Activated CD4-positive, alpha-beta T cell treated with anti-CD3 and anti-CD28 coated beads for 36 hours (primary cell): ENCODE measurements around the gene DUSP10. TPM values are rescaled to one million over a fixed set of nuclear protein-coding genes. Genes with fewer than 3 reads are reported as not detected.

Experiments
- ATAC-seq: fragments of 200-7000 bp; cut with Tn5 transposase; one replicate; pipeline ENCODE4 v1.10.0; 2021; ENCODE audit warnings: mild to moderate bottlenecking, moderate library complexity
- CTCF ChIA-PET: fragments of 350-600 bp; sonication (Branson Sonifier 250); formaldehyde crosslinking; loops from one replicate; lab custom pipeline; 2021; ENCODE audit warnings: antibody characterized with exemption; lab: Charles Lee
- POLR2A ChIA-PET: fragments of 350-600 bp; sonication (Branson Sonifier 250); formaldehyde crosslinking; loops from one replicate; lab custom pipeline; 2021; ENCODE audit warnings: antibody characterized with exemption, inconsistent platforms; lab: Charles Lee
- DNase-seq: peaks from one replicate; pipeline ENCODE4 v3.0.0-alpha.2; 2020
- H3K27ac Mint-ChIP-seq: one replicate; pipeline ENCODE4 v1.8.0; 2021; ENCODE audit warnings: mixed read lengths
- H3K27me3 Mint-ChIP-seq: one replicate; pipeline ENCODE4 v1.8.0; 2021; ENCODE audit warnings: mixed read lengths
- H3K36me3 Mint-ChIP-seq: one replicate; pipeline ENCODE4 v1.8.0; 2021; ENCODE audit warnings: low read depth, mixed read lengths
- H3K4me1 Mint-ChIP-seq: one replicate; pipeline ENCODE4 v1.8.0; 2021; ENCODE audit warnings: mixed read lengths
- H3K4me3 Mint-ChIP-seq: one replicate; pipeline ENCODE4 v1.8.0; 2021; ENCODE audit warnings: mild to moderate bottlenecking, moderate library complexity, mixed read lengths
- H3K9me3 Mint-ChIP-seq: one replicate; pipeline ENCODE4 v1.8.0; 2021; ENCODE audit warnings: low read depth, mixed read lengths
- intact Hi-C, 2 experiments: fragments of 100-400 bp; cut with DNase I in 1 of 2; cut with micrococcal nuclease in 1 of 2; formaldehyde crosslinking; loops; one replicate each; pipeline versions ENCODE4 v1.14.2 to v1.15.1; 2022 to 2024; cut with DNase I, micrococcal nuclease
- total RNA-seq, 2 experiments: library from RNA; stranded (reverse); gene quantifications; one replicate each; pipeline ENCODE4 v1.2.3, GENCODE V29; 2021

DUSP10 gene
- total RNA-seq, 2 experiments from 2014 or later: 7.3 to 9.2 TPM

DNA sequence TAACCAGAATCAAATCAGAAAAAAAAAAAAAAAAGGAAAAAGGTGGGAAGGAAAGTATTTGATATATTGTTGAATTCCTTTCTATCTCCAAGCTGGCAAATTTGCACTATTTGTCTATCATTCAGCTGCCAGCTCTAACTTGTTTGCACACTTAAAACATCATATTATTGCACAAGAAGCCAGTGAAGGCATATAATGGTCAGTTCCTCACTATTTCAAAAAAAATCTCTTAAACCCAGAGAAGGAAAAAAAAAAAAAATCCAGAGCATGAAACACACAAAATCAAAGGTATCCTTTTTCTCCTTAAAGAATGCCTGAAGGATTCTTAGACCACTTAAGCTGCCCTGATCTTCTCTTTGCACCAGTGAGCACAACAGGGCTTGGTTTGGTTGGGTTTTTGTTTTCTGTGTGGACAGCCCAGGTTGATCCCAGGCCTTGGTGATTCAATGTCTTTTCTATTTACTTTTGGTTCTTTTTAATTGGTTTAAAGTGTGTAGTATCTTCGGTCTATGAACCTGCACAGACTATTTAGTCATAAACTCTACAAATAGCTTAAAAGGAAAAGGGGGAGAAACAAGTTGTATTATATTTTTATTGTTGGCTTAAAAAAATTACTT, 40.2 kb downstream of the DUSP10 start:
- POLR2A ChIA-PET: interaction anchor here (1.2 kb wide), 1 partner anchor 41 kb away, joined by 3 read pairs; no protein-coding TSS in a partner anchor
- Mint-ChIP-seq H3K27me3 (no peaks in the 10 kb centered on the region), H3K4me1 (peaks cover 6% of the 10 kb centered on the region), H3K27ac (no peak overlapping the region), H3K36me3 (peaks cover 27% of the 10 kb centered on the region), H3K4me3 (no peak overlapping the region), H3K9me3 (no peaks in the 10 kb centered on the region)
- DNase-seq: no peak
- CTCF ChIA-PET: interaction anchor here (0.7 to 1.2 kb wide), 3 partner anchors 16 to 34 kb away, joined by 3 read pairs; no protein-coding TSS in a partner anchor
- intact Hi-C loops: no loop called here
- ATAC-seq: no peak

DNA sequence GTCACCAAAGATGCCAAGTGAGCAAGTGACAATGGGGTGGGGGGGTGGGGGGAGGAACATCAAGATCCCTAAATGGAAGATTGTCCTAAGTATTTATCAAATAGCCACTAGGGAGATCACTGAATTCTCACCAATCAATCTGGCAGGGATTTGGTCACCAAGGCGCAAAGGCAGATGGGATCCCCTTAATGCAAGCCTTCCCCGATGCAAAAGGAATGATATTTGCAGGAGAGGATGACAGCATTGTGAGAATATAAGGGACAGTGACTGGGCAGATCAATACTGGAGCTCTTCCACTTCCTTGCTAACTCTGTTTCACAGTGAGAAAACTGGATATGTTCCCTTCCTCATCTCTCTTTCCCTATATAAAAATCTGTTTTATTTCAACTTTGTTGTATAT, 40.9 kb downstream of the DUSP10 start:
- Mint-ChIP-seq H3K27ac (no peak overlapping the region), H3K4me1 (peaks cover 6% of the 10 kb centered on the region), H3K36me3 (peaks cover 24% of the 10 kb centered on the region), H3K9me3 (no peaks in the 10 kb centered on the region), H3K27me3 (no peaks in the 10 kb centered on the region), H3K4me3 (no peak overlapping the region)
- ChIA-PET POLR2A (no interaction called here), CTCF (interaction anchor here (0.5 to 1.2 kb wide), 5 partner anchors 15 to 977 kb away, joined by 3 to 4 read pairs (median 3); no protein-coding TSS in a partner anchor)
- intact Hi-C loops: no loop called here
- DNase-seq (no peak), ATAC-seq (no peak)

DNA sequence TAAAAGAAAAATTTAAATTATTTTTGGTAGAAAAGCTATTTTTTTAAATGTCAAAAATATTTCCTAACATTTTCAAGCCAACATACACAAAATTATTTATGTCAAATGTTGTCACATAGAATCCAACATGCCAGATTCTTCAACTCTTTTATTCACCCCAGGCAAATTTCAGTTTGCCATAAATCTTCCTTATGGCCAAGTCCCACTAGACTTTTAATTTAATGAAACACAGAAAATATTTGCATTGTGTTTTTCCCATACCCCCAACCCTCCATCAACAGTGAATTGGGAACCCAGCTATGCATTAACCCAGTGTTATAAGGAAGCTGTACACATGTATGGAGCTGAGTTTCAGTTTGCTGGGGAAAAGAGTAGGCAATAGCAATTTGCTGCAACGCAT, 41.4 kb downstream of the DUSP10 start:
- peaks cover 6% of the 10 kb centered on the region for H3K4me1 Mint-ChIP-seq
- CTCF ChIA-PET: interaction anchor here (0.5 to 0.9 kb wide), 3 partner anchors 15 to 977 kb away, joined by 3 to 4 read pairs (median 4); no protein-coding TSS in a partner anchor
- no peaks in the 10 kb centered on the region for H3K27me3 Mint-ChIP-seq
- H3K36me3 Mint-ChIP-seq: peaks cover 20% of the 10 kb centered on the region
- intact Hi-C loops: no loop called here
- DNase-seq (no peak), ATAC-seq (no peak)
- H3K27ac Mint-ChIP-seq: no peak overlapping the region
- H3K4me3 Mint-ChIP-seq: no peak overlapping the region
- H3K9me3 Mint-ChIP-seq: no peaks in the 10 kb centered on the region
- POLR2A ChIA-PET: no interaction called here

DNA sequence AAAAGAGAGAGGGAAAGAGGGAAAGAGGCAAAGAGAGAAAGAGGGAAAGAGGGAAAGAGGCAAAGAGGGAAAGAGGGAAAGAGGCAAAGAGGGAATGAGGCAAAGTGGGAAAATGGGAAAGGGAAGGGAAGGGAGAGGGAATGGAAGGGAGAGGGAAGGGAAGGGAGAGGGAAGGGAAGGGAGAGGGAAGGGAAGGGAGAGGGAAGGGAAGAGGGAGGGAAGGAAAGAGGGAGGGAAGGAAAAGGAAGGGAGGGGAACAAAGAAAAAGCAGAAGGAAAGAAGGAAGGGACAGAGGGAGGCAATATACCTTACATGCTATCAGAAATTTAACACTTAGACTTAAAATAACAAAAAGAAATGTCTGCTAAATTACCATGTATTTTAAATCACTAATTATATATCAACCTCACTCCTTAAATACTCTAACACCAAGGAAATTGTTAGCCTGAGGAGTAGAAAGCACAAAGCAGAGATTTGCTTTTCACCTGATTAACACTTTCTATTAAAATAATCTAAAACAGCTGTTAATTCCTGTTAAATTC, 41.8 kb downstream of the DUSP10 start:
- peaks cover 16% of the 10 kb centered on the region for H3K36me3 Mint-ChIP-seq
- DNase-seq (no peak), ATAC-seq (no peak)
- no peaks in the 10 kb centered on the region for H3K9me3 Mint-ChIP-seq
- H3K4me3 Mint-ChIP-seq: no peak overlapping the region
- POLR2A ChIA-PET: no interaction called here
- intact Hi-C loops: no loop called here
- CTCF ChIA-PET: interaction anchor here (0.8 kb wide), 1 partner anchor 265 kb away, joined by 4 read pairs; no protein-coding TSS in a partner anchor
- no peaks in the 10 kb centered on the region for H3K27me3 Mint-ChIP-seq
- peaks cover 6% of the 10 kb centered on the region for H3K4me1 Mint-ChIP-seq
- no peak overlapping the region for H3K27ac Mint-ChIP-seq

DNA sequence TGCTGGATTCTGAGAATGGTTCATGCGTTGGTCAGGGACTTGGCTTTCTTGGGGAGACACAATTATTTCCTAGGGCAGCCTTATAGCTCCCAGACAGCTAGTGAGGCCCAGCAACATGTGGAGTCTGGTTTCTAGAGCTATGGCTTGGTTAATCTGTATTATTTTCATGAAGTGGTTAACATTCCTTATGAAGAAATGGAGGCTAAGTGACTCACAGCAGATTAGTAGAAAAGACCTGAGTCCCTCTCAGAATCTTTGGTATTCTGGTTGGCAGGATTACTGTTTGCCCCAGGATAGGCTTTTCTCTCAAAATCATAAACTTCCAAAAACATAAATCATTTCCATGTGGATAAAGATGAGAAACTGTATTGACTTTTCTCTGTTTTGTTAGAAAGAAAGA, 42.3 kb downstream of the DUSP10 start:
- Mint-ChIP-seq H3K27me3 (no peaks in the 10 kb centered on the region), H3K27ac (no peak overlapping the region), H3K4me1 (peaks cover 6% of the 10 kb centered on the region), H3K4me3 (no peak overlapping the region), H3K36me3 (peaks cover 15% of the 10 kb centered on the region), H3K9me3 (no peaks in the 10 kb centered on the region)
- ATAC-seq: no peak
- POLR2A ChIA-PET: interaction anchor here (0.7 kb wide), 1 partner anchor 75 kb away, joined by 3 read pairs; no protein-coding TSS in a partner anchor
- CTCF ChIA-PET: no interaction called here
- intact Hi-C loops: no loop called here
- DNase-seq: no peak

DNA sequence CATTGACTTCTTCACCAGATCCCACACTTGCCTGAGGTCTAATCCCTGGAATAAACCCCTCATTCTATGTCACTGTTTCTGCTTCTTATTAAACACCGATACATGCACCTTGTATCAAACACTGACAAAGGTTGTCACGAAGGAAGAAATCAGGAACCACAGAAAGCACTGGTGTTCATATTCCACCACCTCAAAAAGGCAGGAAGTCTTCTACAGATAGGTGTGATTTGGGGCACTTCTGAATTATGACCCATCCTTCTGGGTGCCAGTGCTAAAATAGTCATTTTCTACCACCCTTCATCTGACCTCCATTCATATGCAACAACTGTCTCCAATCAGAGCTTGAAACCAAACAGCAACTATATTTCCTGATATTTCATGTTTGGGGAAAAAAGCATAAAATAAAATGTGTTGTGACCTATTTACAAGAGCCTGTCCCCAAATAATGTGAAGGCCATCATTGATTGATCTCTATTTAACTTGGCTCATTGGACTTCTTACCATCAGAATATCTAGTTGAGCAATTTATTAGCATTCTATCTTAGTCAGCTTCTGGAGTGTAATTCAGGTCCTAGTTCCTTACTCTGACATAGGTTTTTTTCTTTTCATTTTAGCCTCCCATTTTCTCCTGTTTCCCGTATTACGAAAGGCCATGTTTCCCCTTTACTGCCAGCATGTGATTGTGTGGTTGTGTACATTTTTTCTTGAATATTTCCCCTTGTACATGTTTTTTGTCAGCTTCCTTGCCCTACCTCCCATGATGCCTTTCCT, 43.1 kb downstream of the DUSP10 start:
- peaks cover under 1% of the 10 kb centered on the region for H3K9me3 Mint-ChIP-seq
- ChIA-PET CTCF (no interaction called here), POLR2A (interaction anchor here (0.7 kb wide), 1 partner anchor 74 kb away, joined by 3 read pairs; no protein-coding TSS in a partner anchor)
- H3K27me3 Mint-ChIP-seq: no peaks in the 10 kb centered on the region
- peaks cover 6% of the 10 kb centered on the region for H3K4me1 Mint-ChIP-seq
- intact Hi-C loops: no loop called here
- no peak for ATAC-seq
- no peak overlapping the region for H3K4me3 Mint-ChIP-seq
- H3K36me3 Mint-ChIP-seq: peaks cover 9% of the 10 kb centered on the region
- DNase-seq: no peak
- no peak overlapping the region for H3K27ac Mint-ChIP-seq

DNA sequence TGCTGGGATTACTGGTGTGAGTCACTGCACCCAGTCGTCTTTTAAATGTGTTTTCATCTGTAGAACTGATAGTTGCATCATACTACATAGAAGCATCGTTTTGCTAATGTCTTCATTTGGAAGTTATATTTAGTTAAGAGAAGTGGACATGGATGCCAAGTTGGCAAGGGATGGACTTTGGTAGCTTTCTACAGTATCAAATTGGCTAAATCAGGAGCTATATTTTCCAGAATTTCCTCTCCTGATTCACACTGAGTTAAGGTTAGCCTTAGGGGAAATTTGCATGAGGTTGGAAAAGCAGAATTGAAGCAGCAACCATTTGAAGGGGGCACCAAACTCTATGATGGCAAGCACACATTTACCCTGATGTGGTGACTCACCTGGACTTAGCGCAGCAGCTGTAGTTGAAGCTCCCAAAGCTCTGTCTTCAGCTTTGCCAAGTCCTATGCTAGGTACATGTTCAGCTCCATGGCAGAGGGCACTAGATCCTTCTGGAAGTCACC, 43.9 kb downstream of the DUSP10 start:
- ChIA-PET POLR2A (no interaction called here), CTCF (interaction anchor here (0.8 kb wide), 1 partner anchor 10 kb away, joined by 4 read pairs; no protein-coding TSS in a partner anchor)
- H3K27me3 Mint-ChIP-seq: no peaks in the 10 kb centered on the region
- no peak overlapping the region for H3K4me3 Mint-ChIP-seq
- peaks cover 6% of the 10 kb centered on the region for H3K4me1 Mint-ChIP-seq
- DNase-seq: no peak
- no peak for ATAC-seq
- intact Hi-C loops: no loop called here
- peaks cover 5% of the 10 kb centered on the region for H3K36me3 Mint-ChIP-seq
- peaks cover 2% of the 10 kb centered on the region for H3K9me3 Mint-ChIP-seq
- no peak overlapping the region for H3K27ac Mint-ChIP-seq

DNA sequence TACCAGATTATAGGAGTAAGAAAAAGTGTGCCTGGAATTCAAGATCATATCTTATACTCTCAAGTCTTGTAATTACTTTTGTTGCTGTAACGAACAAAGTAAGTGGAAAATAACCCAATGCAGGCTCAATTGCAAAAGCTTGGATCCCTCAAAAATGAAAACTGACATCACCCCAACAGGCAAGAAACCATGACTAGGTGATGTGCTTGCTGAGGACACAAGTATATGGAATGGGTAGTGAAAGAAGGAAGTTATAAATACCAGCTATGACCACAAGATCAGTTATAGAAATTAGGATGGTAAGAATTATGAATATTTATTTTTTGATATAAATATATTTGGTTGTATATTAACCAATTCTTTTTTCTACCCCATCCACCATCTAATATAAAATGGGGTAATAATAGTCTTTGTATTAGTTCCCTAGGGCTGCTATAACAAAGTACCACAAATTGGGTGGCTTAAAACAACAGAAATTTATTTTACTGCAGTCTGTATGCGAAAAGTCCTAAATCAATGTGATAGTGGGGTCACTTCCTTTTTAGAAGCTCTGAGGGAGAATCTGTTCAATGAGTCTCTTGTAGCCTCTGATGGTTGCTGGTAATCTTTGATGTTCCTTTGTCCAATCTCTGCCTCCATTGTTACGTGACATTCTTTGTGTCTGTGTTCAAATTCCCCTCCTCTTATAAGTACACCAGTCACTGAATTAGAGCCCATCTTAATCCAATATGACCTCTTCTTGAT, 45.0 kb downstream of the DUSP10 start:
- Mint-ChIP-seq H3K4me3 (no peak overlapping the region), H3K27ac (no peak overlapping the region), H3K36me3 (peaks cover under 1% of the 10 kb centered on the region), H3K4me1 (peaks cover 9% of the 10 kb centered on the region), H3K9me3 (peaks cover 2% of the 10 kb centered on the region), H3K27me3 (no peaks in the 10 kb centered on the region)
- intact Hi-C loops: no loop called here
- CTCF ChIA-PET: interaction anchor here (0.6 to 0.8 kb wide), 3 partner anchors 10 to 50 kb away, joined by 3 to 4 read pairs (median 4); no protein-coding TSS in a partner anchor
- POLR2A ChIA-PET: no interaction called here
- DNase-seq: no peak
- ATAC-seq: no peak

DNA sequence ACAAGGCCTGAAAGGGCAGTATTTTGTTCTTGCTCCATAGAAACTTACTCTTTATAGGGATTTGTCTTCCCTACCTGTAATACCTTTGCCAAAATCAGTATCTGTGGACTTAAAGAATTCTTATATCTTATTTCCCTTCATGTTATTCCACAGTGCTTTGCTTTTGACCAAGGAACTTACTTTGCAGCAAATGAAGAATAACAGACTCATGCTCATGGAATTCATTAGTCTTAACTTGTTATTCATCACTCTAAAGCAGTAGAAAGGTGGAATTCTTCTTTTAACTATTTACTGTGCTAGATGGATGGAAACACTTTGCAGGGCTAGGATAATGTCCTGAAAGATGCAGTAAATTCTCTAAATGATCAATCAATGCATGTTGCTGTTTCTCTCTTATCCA, 45.9 kb downstream of the DUSP10 start:
- CTCF ChIA-PET: no interaction called here
- ATAC-seq: no peak

DNA sequence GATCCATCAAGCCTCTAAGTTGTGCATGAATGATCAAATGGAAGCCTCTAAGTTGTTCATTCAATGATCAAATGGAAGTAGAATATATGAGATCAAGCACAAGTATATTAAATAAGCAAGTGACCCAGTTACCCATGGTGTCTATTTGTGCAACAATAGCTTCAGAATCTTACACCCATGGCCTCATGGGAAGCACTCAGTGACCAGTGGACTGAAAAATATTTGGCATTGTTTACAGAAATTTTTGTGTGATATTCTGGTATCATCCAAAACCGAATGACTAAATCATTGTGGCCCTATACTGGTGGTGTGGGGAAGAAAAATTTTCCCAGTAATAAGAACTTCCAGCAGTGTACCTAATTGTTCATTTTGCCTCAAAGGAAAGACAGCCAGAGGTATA, 46.6 kb downstream of the DUSP10 start:
- POLR2A ChIA-PET: no interaction called here
- intact Hi-C loops: no loop called here
- CTCF ChIA-PET: no interaction called here
- Mint-ChIP-seq H3K4me3 (no peak overlapping the region), H3K4me1 (peaks cover 9% of the 10 kb centered on the region), H3K9me3 (peaks cover 2% of the 10 kb centered on the region), H3K27ac (no peak overlapping the region), H3K36me3 (no peaks in the 10 kb centered on the region), H3K27me3 (no peaks in the 10 kb centered on the region)
- no peak for ATAC-seq
- DNase-seq: no peak

More for the DNA sequence above, 45.9 kb downstream of the DUSP10 start:
- Mint-ChIP-seq H3K4me3 (no peak overlapping the region), H3K9me3 (peaks cover 2% of the 10 kb centered on the region), H3K27me3 (no peaks in the 10 kb centered on the region), H3K27ac (no peak overlapping the region), H3K36me3 (no peaks in the 10 kb centered on the region), H3K4me1 (peaks cover 9% of the 10 kb centered on the region)
- DNase-seq: no peak
- intact Hi-C loops: no loop called here
- POLR2A ChIA-PET: no interaction called here

DNA sequence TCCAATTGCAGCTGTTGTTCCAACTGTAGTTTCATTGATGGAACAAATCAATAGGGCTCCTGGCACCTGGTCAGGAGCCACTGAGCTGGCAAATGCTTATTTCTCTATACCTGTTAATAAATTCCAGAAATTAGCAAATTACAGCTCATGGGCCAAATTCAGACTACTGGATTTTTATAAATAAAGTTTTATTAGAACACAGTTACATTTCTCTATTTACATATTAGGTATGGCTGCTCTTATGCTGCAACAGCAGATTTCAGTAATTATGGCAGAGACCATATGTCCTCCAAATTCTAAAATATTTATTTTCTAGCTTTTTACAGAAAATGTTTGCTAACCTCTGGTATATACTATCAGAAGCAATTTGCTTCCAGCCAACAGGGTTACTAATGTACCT, 47.8 kb downstream of the DUSP10 start:
- H3K9me3 Mint-ChIP-seq: peaks cover 2% of the 10 kb centered on the region
- DNase-seq (no peak), ATAC-seq (no peak)
- no peak overlapping the region for H3K27ac Mint-ChIP-seq
- ChIA-PET CTCF (interaction anchor here (1.2 kb wide), 1 partner anchor 215 kb away, joined by 3 read pairs; no protein-coding TSS in a partner anchor), POLR2A (no interaction called here)
- H3K27me3 Mint-ChIP-seq: no peaks in the 10 kb centered on the region
- H3K36me3 Mint-ChIP-seq: no peaks in the 10 kb centered on the region
- H3K4me3 Mint-ChIP-seq: no peak overlapping the region
- H3K4me1 Mint-ChIP-seq: peaks cover 9% of the 10 kb centered on the region
- intact Hi-C loops: no loop called here
